Glutamatergic neuron (in vitro differentiated cells): ENCODE measurements around the gene CDKL4. TPM values are rescaled to one million over a fixed set of nuclear protein-coding genes. Genes with fewer than 3 reads are reported as not detected.

Source experiments
- DNase-seq: peaks from one replicate; pipeline ENCODE4 v3.0.0; 2022
- H3K27ac Mint-ChIP-seq: one replicate; pipeline ENCODE4 v1.8.0; 2020; ENCODE audit warnings: mild to moderate bottlenecking, mixed read lengths, inconsistent platforms; ENCODE audit not compliant: unreplicated experiment
- H3K27me3 Mint-ChIP-seq: one replicate; pipeline ENCODE4 v1.8.0; 2020; ENCODE audit warnings: mild to moderate bottlenecking, moderate library complexity, mixed read lengths, inconsistent platforms; ENCODE audit not compliant: unreplicated experiment
- H3K36me3 Mint-ChIP-seq: one replicate; pipeline ENCODE4 v1.8.0; 2020; ENCODE audit warnings: mild to moderate bottlenecking, mixed read lengths, inconsistent platforms; ENCODE audit not compliant: unreplicated experiment
- H3K4me1 Mint-ChIP-seq: one replicate; pipeline ENCODE4 v1.8.0; 2020; ENCODE audit warnings: mild to moderate bottlenecking, low read depth, mixed read lengths, inconsistent platforms; ENCODE audit not compliant: unreplicated experiment
- H3K4me3 Mint-ChIP-seq: one replicate; pipeline ENCODE4 v1.8.0; 2020; ENCODE audit warnings: mild to moderate bottlenecking, mixed read lengths, inconsistent platforms; ENCODE audit not compliant: unreplicated experiment
- H3K9me3 Mint-ChIP-seq: one replicate; pipeline ENCODE4 v1.8.0; 2020; ENCODE audit warnings: mild to moderate bottlenecking, moderate library complexity, mixed read lengths, inconsistent platforms; ENCODE audit not compliant: unreplicated experiment
- CTCF ChIP-seq: fragments of 200-600 bp; sonication (generic); IDR thresholded peaks from one replicate; pipeline ENCODE4 v1.5.0; 2021; ENCODE audit not compliant: partially characterized antibody, unreplicated experiment
- total RNA-seq: library from RNA; stranded (reverse); fragmentation: NEBNext Ultra II Directional; extraction: Animal tissue kit (Norgen Biotek cat#: 25700); gene quantifications from one replicate; pipeline ENCODE4 v1.2.1, GENCODE V29; 2021; ENCODE audit not compliant: unreplicated experiment

The CDKL4 gene
- total RNA-seq, 1 donor from 2014 or later = not detected

- H3K27ac Mint-ChIP-seq = no peak overlapping the region
- H3K27me3 Mint-ChIP-seq = no peaks in the 10 kb centered on the region
- TF ChIP-seq CTCF = no peak
Measured at GRCh38 chr2:39146630-39147029, 97.1 kb downstream of the CDKL4 start.

GRCh38 chr2:39145906-39146421 is 97.8 kb downstream of the CDKL4 start:
- TF ChIP-seq CTCF = no peak
- H3K4me3 Mint-ChIP-seq = no peak overlapping the region
- no peaks in the 10 kb centered on the region for H3K4me1 Mint-ChIP-seq
- no peaks in the 10 kb centered on the region for H3K27me3 Mint-ChIP-seq
- no peak for DNase-seq
- no peaks in the 10 kb centered on the region for H3K9me3 Mint-ChIP-seq
- H3K27ac Mint-ChIP-seq = no peak overlapping the region
- no peaks in the 10 kb centered on the region for H3K36me3 Mint-ChIP-seq

More at GRCh38 chr2:39146630-39147029, 97.1 kb downstream of the CDKL4 start:
- DNase-seq = no peak
- H3K4me1 Mint-ChIP-seq = no peaks in the 10 kb centered on the region
- H3K36me3 Mint-ChIP-seq = no peaks in the 10 kb centered on the region
- no peak overlapping the region for H3K4me3 Mint-ChIP-seq
- H3K9me3 Mint-ChIP-seq = no peaks in the 10 kb centered on the region

DNA sequence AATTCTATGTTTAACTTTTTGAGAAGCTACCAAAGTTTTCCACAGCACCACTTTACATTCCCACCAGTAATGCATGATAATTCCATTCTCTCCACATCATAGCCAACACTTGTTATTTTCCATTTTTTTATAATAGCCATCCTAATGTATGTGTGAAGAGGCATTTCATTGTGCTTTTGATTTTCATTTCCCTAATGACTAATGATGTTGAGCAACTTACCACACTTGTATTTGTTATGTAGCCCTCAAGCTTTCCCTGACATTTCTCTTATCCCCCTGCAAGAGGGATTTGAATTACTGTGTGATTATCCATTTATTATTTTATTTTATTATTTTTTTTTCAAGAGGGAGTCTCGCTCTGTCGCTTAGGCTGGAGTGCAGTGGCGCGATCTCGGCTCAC is 99.4 kb downstream of the CDKL4 start:
- H3K27me3 Mint-ChIP-seq = no peaks in the 10 kb centered on the region
- no peak overlapping the region for H3K4me3 Mint-ChIP-seq

GRCh38 chr2:39142904-39143605 is 100.7 kb downstream of the CDKL4 start:
- Mint-ChIP-seq H3K9me3 (no peaks in the 10 kb centered on the region), H3K4me3 (no peak overlapping the region), H3K27ac (no peak overlapping the region), H3K4me1 (no peaks in the 10 kb centered on the region), H3K27me3 (no peaks in the 10 kb centered on the region), H3K36me3 (no peaks in the 10 kb centered on the region)
- no peak for TF ChIP-seq CTCF
- no peak for DNase-seq

More for the DNA sequence above, 99.4 kb downstream of the CDKL4 start:
- no peak overlapping the region for H3K27ac Mint-ChIP-seq
- no peaks in the 10 kb centered on the region for H3K36me3 Mint-ChIP-seq
- H3K4me1 Mint-ChIP-seq = no peaks in the 10 kb centered on the region
- H3K9me3 Mint-ChIP-seq = no peaks in the 10 kb centered on the region
- no peak for DNase-seq
- no peak for TF ChIP-seq CTCF
